GM19099 (cell line): ENCODE data around the gene TTC34.

Experiments used
- POLR2A ChIP-seq: IDR thresholded peaks from 3 replicates; pipeline ENCODE4 v1.6.1; 2011; ENCODE audit warnings: low read depth; ENCODE audit not compliant: insufficient read length; ENCODE audit errors: extremely low read depth

TTC34 gene

GRCh38 chr1:2832506-2833453, 31.3 kb upstream of the TTC34 start:
- TF ChIP-seq POLR2A: no peak

- TF ChIP-seq POLR2A: no peak
Measured at GRCh38 chr1:2831596-2832212, 30.2 kb upstream of the TTC34 start.

- no peak for TF ChIP-seq POLR2A
Measured at GRCh38 chr1:2830761-2831425, 29.4 kb upstream of the TTC34 start.

DNA sequence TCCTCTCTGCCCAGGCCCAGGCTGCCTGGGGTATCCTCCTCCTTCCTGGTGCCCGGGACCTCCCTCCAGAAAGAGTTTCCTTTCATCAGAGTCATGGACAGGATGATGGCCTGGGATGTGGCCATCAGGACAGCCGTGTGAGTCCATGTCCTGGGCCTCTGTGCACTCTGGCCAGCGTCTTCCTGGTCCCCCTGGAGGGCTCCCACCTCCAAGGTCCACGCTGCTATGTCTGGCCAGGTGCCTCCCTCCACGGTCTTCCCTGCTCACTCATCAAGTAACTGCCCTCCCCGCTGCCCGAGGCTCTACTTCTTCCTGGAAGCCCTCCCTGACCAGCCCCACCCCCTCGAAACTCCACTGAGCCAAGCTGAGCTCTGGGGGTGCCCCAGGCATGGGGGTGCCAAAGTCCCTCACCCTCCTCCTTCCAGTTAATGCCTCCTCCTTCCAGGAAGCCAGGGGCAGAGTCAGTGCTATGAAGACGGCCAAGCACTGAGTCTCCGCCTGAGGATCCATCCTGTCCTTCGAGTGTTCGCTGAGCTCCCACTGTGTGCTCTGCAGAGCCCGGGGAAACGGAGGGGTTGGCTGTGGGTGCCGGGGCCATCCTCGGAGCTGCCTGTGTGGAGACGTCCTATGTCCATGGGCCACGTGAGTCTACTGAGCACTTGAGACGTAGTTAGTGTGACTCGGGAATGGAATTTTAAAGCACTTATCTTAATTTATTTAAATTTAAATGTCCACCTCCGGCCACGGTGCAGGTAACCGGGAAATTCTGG, 28.5 kb upstream of the TTC34 start:
- no peak for TF ChIP-seq POLR2A

DNA sequence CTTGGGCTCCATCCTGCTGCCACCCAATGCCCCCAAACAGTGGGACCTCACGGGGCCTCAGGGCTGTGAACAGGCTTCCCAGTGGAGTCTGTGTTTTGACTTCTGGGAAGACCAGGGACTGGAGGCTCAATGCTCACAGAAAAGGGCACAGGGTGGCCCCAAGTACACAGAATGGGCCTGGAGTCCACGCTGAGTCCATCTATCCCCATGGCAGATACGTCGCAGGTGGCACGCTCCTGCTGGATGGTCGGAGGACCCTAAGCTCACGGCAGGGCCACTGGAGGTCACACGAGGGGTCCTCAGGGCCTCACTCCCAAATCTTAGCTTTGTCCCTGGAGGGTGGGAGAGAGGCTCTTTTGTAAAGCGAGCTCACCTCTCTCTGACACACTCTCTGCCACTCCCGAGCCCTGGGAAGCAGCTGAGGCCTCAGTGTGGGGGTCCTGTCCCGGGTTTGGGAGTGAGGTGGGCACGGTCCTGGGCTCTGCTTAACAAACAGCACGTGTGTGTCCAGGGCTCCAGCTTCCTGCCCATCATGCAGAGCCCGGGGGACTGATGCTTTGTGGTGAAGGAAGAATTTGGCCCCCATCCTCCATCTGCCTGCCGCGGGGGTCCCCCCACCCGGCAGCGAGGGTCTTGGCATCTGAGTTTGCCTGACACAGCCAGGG, 27.2 kb upstream of the TTC34 start:
- no peak for TF ChIP-seq POLR2A

- no peak for TF ChIP-seq POLR2A
Measured at GRCh38 chr1:2826736-2827292, 25.3 kb upstream of the TTC34 start.

DNA sequence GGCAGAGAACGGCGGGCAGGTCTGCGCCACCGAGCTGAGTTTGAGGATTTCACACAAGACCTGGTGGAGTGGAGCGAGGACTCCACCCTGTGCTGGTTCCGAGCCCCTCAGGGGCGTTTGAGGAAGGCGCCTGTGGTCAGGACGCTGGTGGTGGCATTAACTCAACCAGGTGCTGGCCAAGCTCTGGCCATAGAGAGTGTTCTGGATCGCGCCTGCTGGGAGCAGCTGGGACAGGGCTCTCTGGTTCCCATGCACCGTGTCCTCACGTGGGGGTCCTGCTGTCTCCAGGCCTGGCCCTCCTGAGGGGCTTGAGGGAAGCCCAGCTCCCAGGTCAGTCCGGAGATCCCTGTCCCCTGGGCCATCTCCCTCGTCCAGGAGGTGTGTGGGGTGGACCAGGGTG, 24.8 kb upstream of the TTC34 start:
- no peak for TF ChIP-seq POLR2A

DNA sequence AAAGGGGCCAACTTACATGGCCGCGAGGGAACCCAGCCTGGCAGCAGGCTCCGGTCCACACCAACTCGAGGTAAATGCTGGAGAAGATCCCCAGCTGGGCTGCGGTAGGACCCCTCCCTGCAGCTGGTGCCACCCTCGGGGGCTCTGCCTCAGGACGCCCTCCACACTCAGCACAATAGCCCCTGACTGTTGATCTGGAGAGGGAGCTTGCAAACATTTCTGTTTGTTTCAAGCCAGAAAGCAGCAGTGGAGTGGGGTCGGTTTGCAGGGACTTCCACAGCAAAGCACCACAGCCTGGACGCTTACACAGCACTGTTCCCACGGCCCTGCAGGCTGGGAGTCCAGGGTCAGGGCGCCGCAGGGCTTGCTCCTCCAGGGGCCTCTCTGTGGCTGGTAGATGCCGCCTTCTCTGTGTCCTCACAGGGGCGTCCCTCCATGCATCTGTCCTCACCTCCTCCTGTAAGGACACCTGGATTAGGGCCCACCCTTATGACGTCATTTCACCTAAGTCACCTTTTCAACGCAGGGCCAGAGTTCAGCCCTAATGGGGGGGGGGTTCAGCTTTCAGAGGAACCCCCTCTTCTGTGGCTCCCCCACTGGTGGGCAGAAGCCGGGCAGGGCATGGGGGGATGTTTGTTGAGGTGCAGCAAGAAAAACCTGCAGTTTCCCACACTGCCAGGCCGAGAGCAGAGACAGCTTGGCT, 24.1 kb upstream of the TTC34 start:
- no peak for TF ChIP-seq POLR2A

DNA sequence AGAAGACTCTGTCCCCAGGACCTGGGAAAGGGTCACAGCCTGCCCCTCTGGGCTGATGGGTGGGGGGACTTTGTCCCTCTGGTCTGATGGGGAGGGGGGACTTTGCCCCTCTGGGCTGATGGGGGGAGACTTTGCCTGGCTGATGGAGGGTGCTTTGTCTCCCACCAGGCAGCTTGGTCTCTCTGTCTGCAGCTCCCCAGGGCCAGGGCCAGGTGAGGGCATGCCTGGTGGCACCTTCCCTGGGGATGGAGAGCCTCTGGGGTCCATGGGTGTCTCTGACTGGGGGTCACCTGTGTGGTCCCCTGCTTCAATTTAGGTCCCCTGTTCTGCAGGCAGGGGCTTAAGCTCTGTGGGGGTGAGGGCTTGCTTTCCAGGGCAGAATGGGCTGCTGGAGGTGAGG, 23.5 kb upstream of the TTC34 start:
- TF ChIP-seq POLR2A: no peak

DNA sequence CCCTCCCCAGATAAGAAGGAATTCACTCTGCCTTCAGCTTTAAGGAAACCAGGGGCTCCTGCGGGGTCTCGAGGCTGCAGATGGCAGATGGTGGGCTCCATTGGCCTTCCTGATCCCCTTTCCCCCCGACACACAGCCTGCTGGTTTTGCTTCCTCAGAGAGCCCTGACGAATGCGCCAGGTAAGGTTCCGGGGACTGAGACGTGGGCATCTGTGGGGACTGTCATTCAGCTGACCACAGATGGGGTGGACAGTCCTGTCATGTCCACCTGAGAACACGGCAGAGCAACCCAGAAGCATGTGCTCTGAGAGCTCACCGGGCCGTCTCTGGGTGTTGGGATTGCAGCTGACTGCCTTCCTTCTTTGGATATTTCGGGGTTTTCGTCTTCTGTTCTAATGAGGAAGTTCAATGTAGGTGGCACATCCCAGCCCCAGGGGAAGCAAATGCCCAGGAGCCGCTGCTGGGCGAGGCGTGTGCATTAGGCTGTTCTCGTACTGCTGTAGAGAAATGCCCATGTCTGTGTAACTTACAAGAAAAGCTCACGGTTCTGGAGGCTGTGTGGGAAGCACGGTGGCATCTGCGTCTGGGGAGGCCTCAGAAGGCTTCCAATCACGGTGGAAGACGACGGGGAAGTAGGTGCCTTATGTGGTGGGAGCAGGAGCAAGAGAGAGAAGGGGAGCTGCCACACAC, 22.6 kb upstream of the TTC34 start:
- no peak for TF ChIP-seq POLR2A

DNA sequence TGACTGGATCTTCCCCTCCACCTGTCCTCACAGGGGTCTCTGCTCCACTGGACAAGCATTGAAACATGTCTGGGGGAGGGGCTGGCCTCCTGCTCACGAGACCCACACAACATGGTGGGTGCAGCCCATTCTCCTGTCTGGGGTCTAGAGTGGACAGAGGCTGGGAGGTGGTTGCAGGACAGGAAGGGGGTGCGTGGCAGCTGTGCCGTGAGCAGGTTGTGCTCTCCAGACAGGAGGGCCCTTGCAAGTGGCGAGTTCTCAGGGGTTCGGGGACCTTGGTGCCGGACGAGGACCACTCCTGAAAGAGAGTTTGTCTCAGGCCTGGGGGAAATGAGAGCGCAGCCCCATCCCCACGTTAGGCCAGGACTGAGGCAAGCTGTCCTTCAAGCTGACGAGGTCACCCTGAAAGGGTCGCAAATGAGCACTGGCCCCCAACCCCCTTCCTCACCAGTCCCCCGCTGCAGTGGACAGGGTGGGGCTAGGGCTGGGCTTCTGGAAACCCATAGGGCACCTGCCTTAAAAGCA, 21.2 kb upstream of the TTC34 start:
- TF ChIP-seq POLR2A: no peak

- TF ChIP-seq POLR2A: no peak
Measured at GRCh38 chr1:2821966-2822620, 20.6 kb upstream of the TTC34 start.
